ENCODE results near the gene SLC6A18. TPM values are rescaled to one million over a fixed set of nuclear protein-coding genes. Genes with fewer than 3 reads are reported as not detected.

The SLC6A18 gene
- total RNA-seq, 1 donor from 2014 or later, result not detected

DNA sequence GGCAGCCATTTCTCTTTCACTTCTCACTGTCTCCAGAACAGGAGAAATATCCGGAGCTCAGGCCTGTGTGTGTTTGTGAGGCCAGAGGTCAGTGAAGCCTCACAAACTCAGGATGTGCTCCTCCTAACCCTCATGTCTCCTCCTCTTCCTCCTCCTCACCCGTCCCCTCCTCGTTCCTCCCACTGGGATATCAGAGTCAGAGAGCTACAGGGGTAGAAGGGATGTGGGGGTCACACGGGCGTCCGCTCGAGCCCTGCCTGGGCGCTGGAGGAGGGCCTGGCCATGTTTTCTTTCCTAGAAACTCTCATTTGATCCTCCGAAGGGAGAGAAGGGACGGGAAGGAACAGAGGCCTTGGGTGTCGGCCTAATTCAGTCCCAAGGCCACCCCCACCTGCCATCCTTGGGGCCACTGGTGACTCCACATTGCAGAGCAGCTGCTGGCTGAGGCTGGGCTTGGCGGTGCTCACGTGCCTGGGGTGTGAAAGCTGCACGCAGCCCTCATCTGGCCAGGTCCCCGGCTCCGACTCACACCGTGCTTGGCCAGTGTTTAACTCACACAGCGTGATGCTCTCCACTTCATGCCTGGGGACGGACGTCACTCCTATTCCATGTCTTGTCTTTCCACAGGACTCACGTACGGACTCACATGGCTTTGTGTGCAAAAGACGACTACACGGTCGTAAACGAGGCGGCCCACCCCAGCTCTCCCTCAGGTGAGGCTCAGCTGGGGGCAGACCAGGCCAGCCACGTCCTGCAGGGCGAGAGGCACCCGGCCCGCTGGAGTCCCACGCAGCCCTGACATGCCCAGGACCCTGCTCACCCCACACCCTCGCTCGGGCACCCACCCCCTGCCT is 46.4 kb upstream of the SLC6A18 start:
- peaks cover 11% of the 10 kb centered on the region for H3K27me3 ChIP-seq (ENCODE audit: control insufficient read depth, insufficient read depth, low read length)
- DNase-seq (ENCODE audit: low read depth), result no peak
- no peaks in the 10 kb centered on the region for H3K36me3 ChIP-seq (ENCODE audit: control insufficient read depth, insufficient read depth, low read length)
- H3K4me3 ChIP-seq (ENCODE audit: low read depth, low read length), result no peak overlapping the region
- TF ChIP-seq, protein P1, sequence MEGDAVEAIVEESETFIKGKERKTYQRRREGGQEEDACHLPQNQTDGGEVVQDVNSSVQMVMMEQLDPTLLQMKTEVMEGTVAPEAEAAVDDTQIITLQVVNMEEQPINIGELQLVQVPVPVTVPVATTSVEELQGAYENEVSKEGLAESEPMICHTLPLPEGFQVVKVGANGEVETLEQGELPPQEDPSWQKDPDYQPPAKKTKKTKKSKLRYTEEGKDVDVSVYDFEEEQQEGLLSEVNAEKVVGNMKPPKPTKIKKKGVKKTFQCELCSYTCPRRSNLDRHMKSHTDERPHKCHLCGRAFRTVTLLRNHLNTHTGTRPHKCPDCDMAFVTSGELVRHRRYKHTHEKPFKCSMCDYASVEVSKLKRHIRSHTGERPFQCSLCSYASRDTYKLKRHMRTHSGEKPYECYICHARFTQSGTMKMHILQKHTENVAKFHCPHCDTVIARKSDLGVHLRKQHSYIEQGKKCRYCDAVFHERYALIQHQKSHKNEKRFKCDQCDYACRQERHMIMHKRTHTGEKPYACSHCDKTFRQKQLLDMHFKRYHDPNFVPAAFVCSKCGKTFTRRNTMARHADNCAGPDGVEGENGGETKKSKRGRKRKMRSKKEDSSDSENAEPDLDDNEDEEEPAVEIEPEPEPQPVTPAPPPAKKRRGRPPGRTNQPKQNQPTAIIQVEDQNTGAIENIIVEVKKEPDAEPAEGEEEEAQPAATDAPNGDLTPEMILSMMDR (IDR thresholded peaks at IDR 0.05; ENCODE audit: insufficient read depth, low read length, poor library complexity, severe bottlenecking), result no peak

DNA sequence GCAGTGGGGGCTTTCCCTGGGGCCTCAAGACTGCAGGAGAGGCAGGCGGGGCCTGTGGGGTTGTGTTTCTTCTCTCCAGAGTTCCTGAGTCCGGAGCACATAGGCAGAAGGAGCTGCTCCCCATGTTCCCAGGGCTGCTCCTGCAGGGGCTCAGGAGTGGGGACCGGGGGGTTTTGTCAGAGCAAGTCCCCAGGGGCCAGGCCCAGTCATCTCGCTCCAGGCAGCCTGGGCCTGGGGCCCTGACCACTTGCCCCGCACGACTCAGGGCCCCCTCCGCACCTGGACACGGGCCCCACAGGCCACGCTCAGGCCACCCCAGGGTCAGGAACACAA is 45.8 kb upstream of the SLC6A18 start:
- TF ChIP-seq, protein P1 (IDR thresholded peaks at IDR 0.05; ENCODE audit: insufficient read depth, low read length, poor library complexity, severe bottlenecking), result no peak
- DNase-seq (ENCODE audit: low read depth), result no peak
- H3K27me3 ChIP-seq (ENCODE audit: control insufficient read depth, insufficient read depth, low read length), result peaks cover 11% of the 10 kb centered on the region
- no peaks in the 10 kb centered on the region for H3K36me3 ChIP-seq (ENCODE audit: control insufficient read depth, insufficient read depth, low read length)
- no peak overlapping the region for H3K4me3 ChIP-seq (ENCODE audit: low read depth, low read length)

DNA sequence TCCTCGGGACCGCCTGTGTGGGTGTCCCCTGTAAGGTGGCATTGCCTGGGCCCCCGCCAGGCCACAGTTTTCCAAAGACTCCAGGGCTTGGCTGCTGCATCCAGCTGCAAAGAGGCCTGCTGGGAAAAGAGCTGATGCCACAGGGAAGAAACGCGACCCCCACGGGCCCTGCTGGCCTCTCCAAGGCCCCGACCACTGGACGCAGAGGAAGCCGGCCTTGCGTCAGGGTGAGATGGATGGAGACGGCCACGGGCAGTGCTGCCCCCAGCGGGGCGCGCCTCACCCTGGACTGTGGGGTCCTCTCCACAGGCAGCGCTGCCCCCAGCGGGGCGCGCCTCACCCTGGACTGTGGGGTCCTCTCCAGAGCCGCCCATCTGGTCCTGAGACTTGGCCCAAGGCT is 45.1 kb upstream of the SLC6A18 start:
- H3K27me3 ChIP-seq (ENCODE audit: control insufficient read depth, insufficient read depth, low read length), result peaks cover 11% of the 10 kb centered on the region
- TF ChIP-seq, protein P1 (IDR thresholded peaks at IDR 0.05; ENCODE audit: insufficient read depth, low read length, poor library complexity, severe bottlenecking), result no peak
- no peaks in the 10 kb centered on the region for H3K36me3 ChIP-seq (ENCODE audit: control insufficient read depth, insufficient read depth, low read length)
- DNase-seq (ENCODE audit: low read depth), result no peak
- H3K4me3 ChIP-seq (ENCODE audit: low read depth, low read length), result no peak overlapping the region

DNA sequence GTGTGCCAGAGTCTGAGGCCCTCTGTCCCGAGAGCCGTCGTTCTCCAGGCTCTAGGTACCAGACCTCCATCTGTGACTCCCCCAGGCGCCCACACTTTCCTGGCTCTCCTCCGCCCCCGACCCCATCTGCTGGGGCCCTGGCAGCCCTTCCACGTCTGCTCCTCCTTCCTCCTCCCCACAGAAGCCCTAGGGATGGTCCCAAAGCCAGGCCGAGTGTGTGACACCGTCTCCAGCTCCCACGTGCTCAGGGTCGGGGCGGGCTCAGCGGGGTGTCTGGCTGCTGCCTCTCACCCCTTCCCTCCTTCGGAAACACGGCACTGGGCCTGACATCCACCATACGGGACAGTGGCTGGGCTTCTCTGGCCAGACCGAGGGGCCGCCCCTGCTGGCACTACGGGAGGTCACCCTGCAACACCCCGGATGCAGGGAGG is 44.3 kb upstream of the SLC6A18 start:
- TF ChIP-seq, protein P1 (IDR thresholded peaks at IDR 0.05; ENCODE audit: insufficient read depth, low read length, poor library complexity, severe bottlenecking), result no peak
- no peak for DNase-seq (ENCODE audit: low read depth)
- Histone ChIP-seq H3K27me3 (ENCODE audit: control insufficient read depth, insufficient read depth, low read length) (peaks cover 14% of the 10 kb centered on the region), H3K36me3 (ENCODE audit: control insufficient read depth, insufficient read depth, low read length) (no peaks in the 10 kb centered on the region), H3K4me3 (ENCODE audit: low read depth, low read length) (no peak overlapping the region)

DNA sequence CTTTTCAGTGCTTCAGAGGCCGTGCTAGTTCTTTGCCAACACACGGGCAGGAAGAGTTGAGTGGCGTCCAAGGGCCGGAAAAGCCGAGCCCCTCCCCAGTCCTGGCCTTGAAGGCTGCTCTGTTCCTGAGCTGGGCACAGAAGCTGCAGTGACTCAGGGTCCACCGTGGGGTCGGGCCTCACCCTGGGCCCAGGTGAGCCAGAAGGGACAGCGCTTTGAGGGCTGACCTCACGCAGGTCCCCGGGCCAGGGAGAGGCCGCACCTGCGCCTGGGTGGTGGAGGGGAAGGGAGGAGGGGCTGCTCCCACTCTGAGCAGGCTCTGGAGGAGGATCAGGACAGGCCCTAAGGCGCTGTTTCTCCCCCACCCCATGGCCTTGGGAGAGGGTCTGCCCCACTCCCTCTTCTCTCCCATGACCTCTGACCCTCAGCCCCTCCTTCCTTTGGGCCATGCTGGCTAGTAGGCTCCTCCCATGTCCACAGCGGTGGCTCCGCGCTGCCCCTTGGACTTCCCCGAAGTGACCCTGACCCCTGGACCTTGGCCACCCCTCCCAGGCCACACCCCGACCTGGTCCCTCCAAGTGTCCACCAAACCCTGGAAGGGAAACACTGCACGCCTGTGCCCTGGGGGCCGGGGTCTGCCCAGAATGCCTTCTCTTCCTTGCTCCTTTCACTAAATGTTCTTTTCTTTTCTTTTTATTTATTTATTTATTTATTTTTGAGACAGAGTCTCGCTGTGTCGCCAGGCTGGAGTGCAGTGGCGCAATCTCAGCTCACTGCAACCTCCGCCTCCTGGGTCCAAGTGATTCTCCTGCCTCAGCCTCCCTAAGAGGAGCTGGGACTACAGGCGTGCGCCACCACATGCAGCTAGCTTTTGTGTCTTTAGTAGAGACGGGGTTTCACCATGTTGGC is 43.5 kb upstream of the SLC6A18 start:
- Histone ChIP-seq H3K27me3 (ENCODE audit: control insufficient read depth, insufficient read depth, low read length) (peaks cover 17% of the 10 kb centered on the region), H3K36me3 (ENCODE audit: control insufficient read depth, insufficient read depth, low read length) (no peaks in the 10 kb centered on the region), H3K4me3 (ENCODE audit: low read depth, low read length) (no peak overlapping the region)
- DNase-seq (ENCODE audit: low read depth), result no peak
- TF ChIP-seq, protein P1 (IDR thresholded peaks at IDR 0.05; ENCODE audit: insufficient read depth, low read length, poor library complexity, severe bottlenecking), result no peak

Measured in kidney epithelial cell (primary cell).